ENCODE results near the gene ALDH9A1.
A peak's percentile ranks its signal among the peaks of the same experiment; 100 is the strongest.
"Not testable (repeated sequence)": the region's sequence is repeated elsewhere in the genome, so short reads cannot be mapped to it uniquely, and the experiment has no call there.

The ALDH9A1 gene

DNA sequence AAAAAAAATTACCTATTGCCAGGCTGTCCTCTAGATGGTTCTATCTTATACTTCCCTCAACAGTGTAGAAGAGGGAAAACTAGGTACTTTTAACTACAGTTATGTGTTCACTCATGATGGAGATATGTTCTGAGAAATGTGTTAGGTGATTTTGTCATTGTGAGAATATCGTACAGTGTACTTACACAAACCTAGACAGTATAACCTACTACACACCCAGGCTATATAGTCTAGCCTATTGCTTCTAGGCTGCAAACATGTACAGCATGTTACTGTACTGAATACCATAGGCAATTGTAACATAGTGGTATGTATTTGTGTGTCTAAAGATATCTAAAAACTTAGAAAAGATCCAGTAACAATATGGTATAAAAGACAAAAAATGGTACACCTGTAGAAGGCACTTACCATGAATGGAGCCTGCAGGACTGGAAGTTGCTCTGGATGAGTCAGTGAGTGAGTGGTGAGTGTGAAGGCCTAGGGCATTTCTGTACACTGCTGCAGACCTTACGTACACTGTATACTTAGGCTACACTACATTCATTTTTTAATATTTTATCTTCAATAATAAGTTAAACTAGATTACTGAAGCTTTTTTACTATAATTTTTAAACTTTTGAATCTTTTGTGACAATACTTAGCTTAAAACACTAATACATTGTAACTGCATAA lies 54.2 kb downstream of the ALDH9A1 start:
- no peak for FAIRE-seq

GRCh38 chr1:165641231-165641987 lies 57.0 kb downstream of the ALDH9A1 start:
- FAIRE-seq: no peak

GRCh38 chr1:165639821-165640623 lies 58.3 kb downstream of the ALDH9A1 start:
- FAIRE-seq: no peak

GRCh38 chr1:165638211-165638610 lies 60.2 kb downstream of the ALDH9A1 start:
- not testable (repeated sequence) for FAIRE-seq

GRCh38 chr1:165637427-165637826 lies 60.9 kb downstream of the ALDH9A1 start:
- no peak for FAIRE-seq

DNA sequence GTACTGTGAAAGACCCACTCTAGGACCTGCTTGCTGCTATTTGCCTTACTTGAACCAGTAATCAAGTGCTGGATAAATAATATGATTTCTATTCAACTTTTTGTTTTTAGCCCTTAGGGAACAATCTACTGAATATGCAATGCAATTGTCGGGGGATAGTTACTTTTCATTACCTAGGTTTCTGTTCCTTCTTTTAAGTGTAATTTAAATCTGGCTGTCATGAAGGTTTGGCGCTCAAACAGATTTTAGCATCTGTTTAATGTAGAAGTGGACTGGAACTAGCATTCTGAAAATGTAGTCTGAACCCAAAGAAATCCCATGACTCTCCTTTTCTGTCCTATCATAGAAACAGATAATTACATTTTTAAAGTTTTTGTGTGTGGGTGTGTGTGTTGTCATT lies 62.5 kb downstream of the ALDH9A1 start:
- FAIRE-seq: no peak

DNA sequence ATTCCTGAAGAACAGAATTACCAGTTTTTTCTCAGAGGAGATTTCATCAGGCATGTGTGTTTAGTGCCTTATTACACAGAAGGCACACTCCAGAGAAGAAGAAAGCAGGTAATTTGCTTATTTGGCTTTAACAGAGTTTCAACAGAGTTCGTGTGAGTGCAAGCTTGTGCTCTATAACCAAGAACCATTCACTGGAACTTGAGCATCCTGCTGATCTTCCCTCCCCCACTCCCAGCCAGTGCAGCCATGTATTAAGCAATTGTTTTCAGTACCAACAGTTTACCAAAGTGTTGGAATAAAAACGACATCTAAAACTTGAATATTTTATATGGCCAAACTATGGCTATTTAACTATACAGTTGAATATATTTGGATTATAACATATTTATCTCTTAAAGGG lies 63.0 kb downstream of the ALDH9A1 start:
- no peak for FAIRE-seq

- no peak for FAIRE-seq
These were observed 64.0 kb downstream of the ALDH9A1 start for GRCh38 chr1:165634154-165634921.

GRCh38 chr1:165633614-165634013 lies 64.7 kb downstream of the ALDH9A1 start:
- no peak for FAIRE-seq

DNA sequence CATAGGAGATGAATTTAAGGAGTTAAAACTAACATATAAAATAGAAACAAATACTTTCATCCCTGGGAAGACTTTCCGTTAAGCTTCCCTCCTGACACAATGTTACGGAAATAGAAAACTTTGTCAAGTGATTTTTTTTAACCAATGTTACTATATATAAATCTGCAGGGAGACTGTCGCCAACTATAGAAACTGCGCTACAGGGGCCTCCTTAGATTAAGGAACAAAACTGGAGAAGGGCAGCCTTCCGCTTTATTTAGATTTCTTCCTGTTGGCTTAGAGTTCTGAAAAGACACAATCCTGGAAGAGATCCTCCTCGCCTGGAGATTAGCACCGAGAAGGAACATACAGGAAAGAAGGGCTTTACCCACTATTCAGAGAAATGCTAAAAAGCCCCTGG lies 65.9 kb downstream of the ALDH9A1 start:
- no peak for FAIRE-seq

- FAIRE-seq: no peak
These were observed 66.3 kb downstream of the ALDH9A1 start for GRCh38 chr1:165632152-165632469.

GRCh38 chr1:165631342-165632151 lies 66.8 kb downstream of the ALDH9A1 start:
- FAIRE-seq: no peak

GRCh38 chr1:165630629-165631341 lies 67.6 kb downstream of the ALDH9A1 start, which contains the start of gene MGST3:
MGST3 (plus strand) TSS chr1:165631234; CDS start chr1:165649848, 18,614 bp downstream.
- peak; percentile 79 for FAIRE-seq

DNA sequence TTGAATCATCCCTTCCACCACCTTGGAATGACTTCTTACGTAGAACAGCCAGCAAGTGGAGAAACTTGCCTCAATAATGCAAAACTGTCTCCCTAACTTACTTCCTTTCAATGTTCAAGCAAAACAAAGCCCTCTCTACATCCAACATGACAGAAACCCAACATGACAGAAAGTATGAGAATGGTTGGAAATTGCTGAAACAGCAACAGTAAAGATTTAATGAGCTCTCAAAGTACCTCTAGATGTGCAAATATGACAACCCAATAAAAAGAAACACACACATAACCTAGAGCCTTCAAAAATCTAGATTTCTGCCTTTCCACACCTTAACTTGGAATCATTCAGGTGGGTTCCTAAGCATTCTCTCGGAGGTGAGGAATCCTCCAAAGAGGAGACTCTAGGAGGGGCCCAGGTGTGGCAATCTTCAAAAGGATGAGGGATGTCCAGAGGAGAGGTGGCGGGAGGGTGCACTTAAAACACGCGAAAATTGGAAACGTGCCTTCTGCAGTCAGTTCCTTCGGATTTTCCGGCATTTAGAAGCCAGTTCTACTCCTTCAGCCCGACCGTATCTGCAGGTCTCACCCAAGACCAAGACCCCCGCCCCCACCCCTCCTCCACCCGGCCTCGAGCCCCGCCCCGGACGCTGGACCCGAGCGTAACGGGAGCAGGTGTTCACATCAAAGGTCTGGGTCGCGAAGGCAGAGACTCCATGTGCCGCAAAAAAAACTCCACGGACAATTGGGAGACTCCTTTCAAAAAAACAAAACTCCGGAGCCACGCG lies 68.3 kb downstream of the ALDH9A1 start:
- no peak for FAIRE-seq

DNA sequence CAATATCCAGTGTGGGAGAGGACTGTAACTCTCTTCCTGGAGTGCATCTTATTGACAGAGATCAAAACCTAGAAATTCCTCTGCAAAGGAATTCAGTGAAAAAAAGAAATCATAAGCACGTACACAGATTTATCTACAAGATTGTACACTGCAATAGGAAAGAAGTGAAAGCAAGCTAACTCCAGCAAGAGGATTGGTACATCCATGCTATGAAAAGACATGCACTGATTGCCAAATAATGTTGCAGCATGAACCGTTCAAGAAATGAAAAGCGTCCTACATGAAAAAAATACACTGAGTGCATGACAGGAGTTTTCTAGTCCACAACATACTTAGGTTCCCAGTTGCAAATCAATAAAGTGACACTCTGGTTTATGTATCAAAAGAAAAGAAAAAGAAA lies 69.2 kb downstream of the ALDH9A1 start:
- no peak for FAIRE-seq

- FAIRE-seq: no peak
These were observed 70.1 kb downstream of the ALDH9A1 start for GRCh38 chr1:165628147-165628822.

DNA sequence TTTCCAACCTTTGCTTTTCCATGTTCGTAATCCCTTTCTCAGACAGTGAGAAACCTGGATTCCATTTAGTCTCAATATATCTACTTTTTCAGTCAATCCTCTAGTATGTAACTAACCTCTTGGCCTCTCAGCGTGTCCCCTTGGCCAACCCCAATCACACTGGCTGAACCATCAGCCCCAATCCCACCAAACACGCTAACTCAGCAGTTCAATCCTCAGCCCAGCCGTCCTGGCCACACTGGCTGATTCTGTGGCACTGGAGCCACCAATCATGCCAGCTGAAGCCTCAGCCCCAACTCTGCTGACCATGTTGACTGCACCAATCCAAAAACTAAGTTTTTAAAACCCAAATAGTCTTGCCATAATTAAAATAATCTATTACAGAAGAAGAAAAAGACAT lies 73.9 kb downstream of the ALDH9A1 start:
- FAIRE-seq: no peak

- peak; percentile 21 for FAIRE-seq
These were observed 74.7 kb downstream of the ALDH9A1 start for GRCh38 chr1:165623624-165624023.

DNA sequence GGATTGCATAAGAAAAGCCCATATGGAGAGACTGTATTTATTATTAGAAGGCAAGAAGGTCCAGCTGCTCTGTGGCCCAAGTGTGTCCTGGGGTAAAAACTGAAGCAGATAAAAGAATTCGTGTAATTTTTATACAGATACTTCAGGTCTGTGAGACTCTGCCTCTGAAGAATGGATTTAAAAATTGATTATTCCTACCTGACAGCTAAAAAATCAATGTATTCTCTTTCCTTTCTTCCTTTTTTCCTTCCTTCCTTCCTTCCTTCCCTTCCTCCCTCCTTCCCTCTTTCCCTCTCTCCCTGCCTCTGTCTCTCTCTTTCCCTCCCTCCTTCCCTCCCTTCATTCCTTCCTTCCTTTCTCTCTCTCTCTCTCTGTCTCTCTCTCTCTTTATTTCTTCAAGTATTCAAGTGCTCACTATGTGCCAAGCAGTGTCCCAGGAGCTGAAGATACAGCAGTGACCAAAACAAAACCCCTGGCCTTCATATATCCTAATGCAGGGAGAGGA lies 78.7 kb downstream of the ALDH9A1 start:
- no peak for FAIRE-seq
